ENCODE results near the gene MUC20. TPM values are rescaled to one million over a fixed set of nuclear protein-coding genes. Genes with fewer than 3 reads are reported as not detected.
A peak's percentile ranks its signal among the peaks of the same experiment; 100 is the strongest.
"Not testable (repeated sequence)": the region's sequence is repeated elsewhere in the genome, so short reads cannot be mapped to it uniquely, and the experiment has no call there.

Gene MUC20
- total RNA-seq, 1 experiment from 2014 or later: not detected

- DNase-seq: no peak
Observed at GRCh38 chr3:195704433-195704999, 16.3 kb upstream of the MUC20 start.

GRCh38 chr3:195705081-195705991, 15.4 kb upstream of the MUC20 start:
- Histone ChIP-seq H3K27me3 (no peaks in the 10 kb centered on the region; the same call in 1 of the 2 replicates), H3K9me3 (peaks cover 4% of the 10 kb centered on the region; the same call in 1 of the 2 replicates), H3K4me3 (no peak overlapping the region), H3K36me3 (peaks cover 3% of the 10 kb centered on the region; the same call in 1 of the 2 replicates)
- DNase-seq: no peak

More at GRCh38 chr3:195704433-195704999, 16.3 kb upstream of the MUC20 start:
- H3K36me3 ChIP-seq: peaks cover 3% of the 10 kb centered on the region; the same call in 1 of the 2 replicates
- H3K4me3 ChIP-seq: no peak overlapping the region
- no peaks in the 10 kb centered on the region; the same call in 1 of the 2 replicates for H3K27me3 ChIP-seq
- peaks cover 4% of the 10 kb centered on the region; the same call in 1 of the 2 replicates for H3K9me3 ChIP-seq

- H3K9me3 ChIP-seq: peaks cover 4% of the 10 kb centered on the region; the same call in 1 of the 2 replicates
- H3K36me3 ChIP-seq: peaks cover 3% of the 10 kb centered on the region; the same call in 1 of the 2 replicates
- no peak for DNase-seq
Observed at GRCh38 chr3:195708061-195708460, 12.7 kb upstream of the MUC20 start.

GRCh38 chr3:195708626-195709481, 11.9 kb upstream of the MUC20 start:
- H3K9me3 ChIP-seq: peaks cover 4% of the 10 kb centered on the region; the same call in 1 of the 2 replicates
- no peaks in the 10 kb centered on the region; the same call in 1 of the 2 replicates for H3K27me3 ChIP-seq
- H3K4me3 ChIP-seq: no peak overlapping the region
- DNase-seq: no peak
- H3K36me3 ChIP-seq: peaks cover 3% of the 10 kb centered on the region; the same call in 1 of the 2 replicates

More at GRCh38 chr3:195708061-195708460, 12.7 kb upstream of the MUC20 start:
- Histone ChIP-seq H3K27me3 (no peaks in the 10 kb centered on the region; the same call in 1 of the 2 replicates), H3K4me3 (no peak overlapping the region)

GRCh38 chr3:195709676-195710085, 11.1 kb upstream of the MUC20 start:
- DNase-seq: no peak
- H3K36me3 ChIP-seq: peaks cover 3% of the 10 kb centered on the region; the same call in 1 of the 2 replicates
- no peak overlapping the region for H3K4me3 ChIP-seq
- peaks cover 5% of the 10 kb centered on the region for H3K9me3 ChIP-seq
- H3K27me3 ChIP-seq: no peaks in the 10 kb centered on the region; the same call in 1 of the 2 replicates

GRCh38 chr3:195710126-195710905, 10.5 kb upstream of the MUC20 start:
- H3K27me3 ChIP-seq, H3K36me3 ChIP-seq, DNase-seq, H3K9me3 ChIP-seq, H3K4me3 ChIP-seq: not testable (repeated sequence)

- H3K27me3 ChIP-seq, DNase-seq, H3K36me3 ChIP-seq, H3K4me3 ChIP-seq, H3K9me3 ChIP-seq: not testable (repeated sequence)
Observed at GRCh38 chr3:195711091-195711812, 9.5 kb upstream of the MUC20 start.

GRCh38 chr3:195711813-195712534, 8.8 kb upstream of the MUC20 start:
- Histone ChIP-seq H3K9me3 (peaks cover 5% of the 10 kb centered on the region; the same call in 1 of the 2 replicates), H3K27me3 (no peaks in the 10 kb centered on the region), H3K36me3 (peaks cover 5% of the 10 kb centered on the region; the same call in 1 of the 2 replicates), H3K4me3 (no peak overlapping the region)
- no peak for DNase-seq

- not testable (repeated sequence) for DNase-seq, H3K9me3 ChIP-seq, H3K4me3 ChIP-seq, H3K36me3 ChIP-seq, H3K27me3 ChIP-seq
Observed at GRCh38 chr3:195712535-195712910, 8.3 kb upstream of the MUC20 start.

- DNase-seq, H3K27me3 ChIP-seq, H3K4me3 ChIP-seq: not testable (repeated sequence)
Observed at GRCh38 chr3:195713150-195713549, 7.6 kb upstream of the MUC20 start.

GRCh38 chr3:195714380-195715011, 6.3 kb upstream of the MUC20 start:
- Histone ChIP-seq H3K9me3 (peaks cover 3% of the 10 kb centered on the region; the same call in 1 of the 2 replicates), H3K27me3 (peaks cover 17% of the 10 kb centered on the region), H3K36me3 (0 out of 2 replicates have a peak, but pooled peaks cover 3% of the 10 kb centered on the region), H3K4me3 (no peak overlapping the region)
- DNase-seq: peak; percentile 47

More at GRCh38 chr3:195713150-195713549, 7.6 kb upstream of the MUC20 start:
- not testable (repeated sequence) for H3K9me3 ChIP-seq, H3K36me3 ChIP-seq

GRCh38 chr3:195715134-195715533, 5.6 kb upstream of the MUC20 start:
- peaks cover 3% of the 10 kb centered on the region; the same call in 1 of the 2 replicates for H3K9me3 ChIP-seq
- H3K27me3 ChIP-seq: peaks cover 21% of the 10 kb centered on the region
- no peak overlapping the region for H3K4me3 ChIP-seq
- 0 out of 2 replicates have a peak, but pooled peaks cover 3% of the 10 kb centered on the region for H3K36me3 ChIP-seq
- DNase-seq: no peak

GRCh38 chr3:195715583-195716266, 5.1 kb upstream of the MUC20 start:
- no peak overlapping the region for H3K4me3 ChIP-seq
- H3K36me3 ChIP-seq: 0 out of 2 replicates have a peak, but pooled peaks cover 3% of the 10 kb centered on the region
- DNase-seq: peak; percentile 74
- H3K9me3 ChIP-seq: peaks cover 3% of the 10 kb centered on the region; the same call in 1 of the 2 replicates
- H3K27me3 ChIP-seq: peaks cover 21% of the 10 kb centered on the region
